GM18868 (cell line): Measurements from ENCODE around the gene ZSCAN1.

ENCODE experiments used
- ATAC-seq: cut with Tn5 transposase; IDR thresholded peaks from one replicate; pipeline ENCODE4 v1.9.1; 2021; ENCODE audit warnings: mild to moderate bottlenecking, moderate library complexity; ENCODE audit not compliant: unreplicated experiment

ZSCAN1 gene

GRCh38 chr19:58067240-58067912, 33.6 kb downstream of the ZSCAN1 start:
- no peak for ATAC-seq

GRCh38 chr19:58079792-58080191, 46.0 kb downstream of the ZSCAN1 start:
- no peak for ATAC-seq

GRCh38 chr19:58083021-58083420, 49.2 kb downstream of the ZSCAN1 start:
- ATAC-seq: no peak

GRCh38 chr19:58084596-58085347, 50.9 kb downstream of the ZSCAN1 start:
- no peak for ATAC-seq

- no peak for ATAC-seq
Measured at GRCh38 chr19:58085348-58085875, 51.6 kb downstream of the ZSCAN1 start.

GRCh38 chr19:58086825-58087710, 53.2 kb downstream of the ZSCAN1 start:
- ATAC-seq: no peak

GRCh38 chr19:58088521-58089052, 54.8 kb downstream of the ZSCAN1 start:
- ATAC-seq: no peak

- no peak for ATAC-seq
Measured at GRCh38 chr19:58089846-58090245, 56.0 kb downstream of the ZSCAN1 start.

- no peak for ATAC-seq
Measured at GRCh38 chr19:58091251-58091995, 57.6 kb downstream of the ZSCAN1 start.

GRCh38 chr19:58093071-58093470, 59.2 kb downstream of the ZSCAN1 start:
- no peak for ATAC-seq

GRCh38 chr19:58095328-58095727, 61.5 kb downstream of the ZSCAN1 start:
- ATAC-seq: no peak

GRCh38 chr19:58096884-58097283, 63.1 kb downstream of the ZSCAN1 start:
- ATAC-seq: no peak

GRCh38 chr19:58097349-58097748, 63.5 kb downstream of the ZSCAN1 start:
- ATAC-seq: no peak

- ATAC-seq: peak; percentile 95
Measured at GRCh38 chr19:58097781-58098681, 64.2 kb downstream of the ZSCAN1 start, which contains the start of gene ZSCAN18. TSS of gene ZSCAN18 (minus strand) at chr19:58098231. CDS start at chr19:58090267, 7,964 bp downstream.

GRCh38 chr19:58098682-58098998, 64.8 kb downstream of the ZSCAN1 start:
- ATAC-seq: no peak
